ENCODE measurements around the gene AGO4.

DNA sequence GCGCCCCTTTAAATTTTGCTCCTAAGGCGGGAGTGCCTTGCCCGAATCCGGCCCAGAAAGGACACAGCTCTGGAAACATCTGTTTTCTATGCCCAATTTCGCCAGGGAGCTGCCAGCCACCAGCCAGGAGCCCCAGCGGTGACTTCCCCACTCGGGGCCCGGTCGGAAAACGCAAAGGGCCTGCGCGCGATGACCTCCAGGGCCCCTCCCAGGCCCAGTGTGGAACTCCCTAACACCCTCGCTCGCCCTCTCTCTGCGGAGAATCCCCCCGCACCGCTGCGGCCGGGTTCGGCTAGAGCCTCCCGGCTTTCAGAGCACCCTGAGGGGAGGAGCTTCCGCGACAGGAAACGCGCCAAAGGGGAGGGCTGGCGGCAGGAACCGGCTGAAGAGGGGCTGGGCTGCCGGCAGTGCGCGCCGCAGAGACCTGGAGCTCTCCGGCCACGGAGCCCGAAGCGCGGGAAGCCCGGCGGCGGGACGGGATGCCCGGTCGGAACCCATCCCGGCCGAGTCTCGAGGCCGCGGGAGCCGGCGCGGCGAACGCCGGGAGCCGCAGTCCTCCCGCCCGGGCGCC, 38.5 kb upstream of the AGO4 start:
- TF ChIP-seq CTCF (IDR thresholded peaks at IDR 0.05): no peak
- no peak for TF ChIP-seq POLR2A (IDR thresholded peaks at IDR 0.05)
